ENCODE measurements around the gene GLB1L3. TPM values are rescaled to one million over a fixed set of nuclear protein-coding genes. Genes with fewer than 3 reads are reported as not detected.
A peak's percentile ranks its signal among the peaks of the same experiment; 100 is the strongest.

The GLB1L3 gene
- polyA plus RNA-seq, 1 donor (not counting 4 experiments of a cell fraction or from before 2014, with no cell fraction given), result 3.0 TPM

DNA sequence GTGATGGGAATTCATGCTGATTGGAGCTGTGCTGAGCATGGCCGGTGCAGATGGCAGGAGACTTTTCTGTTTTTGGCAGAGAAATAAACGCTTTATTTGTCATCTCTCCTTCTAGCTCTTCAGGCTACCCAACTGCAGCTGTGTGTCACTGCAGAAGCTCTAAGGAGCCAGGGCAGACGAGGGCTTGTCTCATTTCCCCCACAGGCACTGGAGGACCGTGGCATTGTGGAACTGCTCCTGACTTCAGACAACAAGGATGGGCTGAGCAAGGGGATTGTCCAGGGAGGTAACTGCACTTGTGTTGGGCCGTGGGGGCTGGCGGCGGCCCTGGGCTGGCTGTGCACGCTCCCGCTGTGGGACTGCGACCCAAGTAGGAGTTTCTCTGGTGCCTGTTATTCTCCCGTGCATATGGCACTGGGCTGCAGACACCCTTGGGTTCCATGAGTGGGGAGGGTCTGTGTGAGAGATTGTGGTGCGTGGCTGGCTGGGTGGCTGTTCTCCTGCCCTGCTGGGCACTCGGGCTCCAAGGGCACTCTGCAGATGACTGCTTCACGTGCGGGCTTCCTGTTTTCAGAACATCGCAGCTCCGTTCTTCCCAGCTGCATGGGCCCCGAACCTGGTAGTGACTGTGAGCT, 82.8 kb downstream of the GLB1L3 start:
- Histone ChIP-seq H3K4me1 (ENCODE audit: control insufficient read depth, extremely low read depth, insufficient read depth, low read length) (no peaks in the 10 kb centered on the region), H3K79me2 (ENCODE audit: control insufficient read depth, insufficient read depth, low read length) (no peaks in the 10 kb centered on the region), H3K4me2 (ENCODE audit: control insufficient read depth, extremely low read depth, insufficient read depth, low read depth, low read length) (no peak overlapping the region), H3K9me3 (ENCODE audit: control insufficient read depth, low read depth, low read length) (no peaks in the 10 kb centered on the region), H2AFZ (ENCODE audit: control insufficient read depth, low read length) (no peak overlapping the region), H3K4me3 (ENCODE audit: control insufficient read depth in 2 of 3, extremely low read depth in 1 of 3, insufficient read depth in 2 of 3, low read depth in 1 of 3, low read length in 3 of 3) (no peak overlapping the region), H3K27me3 (ENCODE audit: control insufficient read depth, extremely low read depth, insufficient read depth, low read length) (no peaks in the 10 kb centered on the region), H4K20me1 (ENCODE audit: control insufficient read depth, extremely low read depth, insufficient read depth, low read length) (no peaks in the 10 kb centered on the region), H3K9ac (ENCODE audit: control insufficient read depth, extremely low read depth, insufficient read depth, low read length) (no peak overlapping the region), H3K9me1 (ENCODE audit: control insufficient read depth, extremely low read depth, insufficient read depth, low read length) (no peaks in the 10 kb centered on the region), H3K36me3 (ENCODE audit: control insufficient read depth in 2 of 2, extremely low read depth in 1 of 2, insufficient read depth in 2 of 2, low read length in 2 of 2) (no peaks in the 10 kb centered on the region), H3K27ac (ENCODE audit: control insufficient read depth, insufficient read depth, low read length) (no peak overlapping the region)
- no peak for TF ChIP-seq EZH2 (IDR thresholded peaks at IDR 0.05; ENCODE audit: low read length)
- TF ChIP-seq, protein P1, sequence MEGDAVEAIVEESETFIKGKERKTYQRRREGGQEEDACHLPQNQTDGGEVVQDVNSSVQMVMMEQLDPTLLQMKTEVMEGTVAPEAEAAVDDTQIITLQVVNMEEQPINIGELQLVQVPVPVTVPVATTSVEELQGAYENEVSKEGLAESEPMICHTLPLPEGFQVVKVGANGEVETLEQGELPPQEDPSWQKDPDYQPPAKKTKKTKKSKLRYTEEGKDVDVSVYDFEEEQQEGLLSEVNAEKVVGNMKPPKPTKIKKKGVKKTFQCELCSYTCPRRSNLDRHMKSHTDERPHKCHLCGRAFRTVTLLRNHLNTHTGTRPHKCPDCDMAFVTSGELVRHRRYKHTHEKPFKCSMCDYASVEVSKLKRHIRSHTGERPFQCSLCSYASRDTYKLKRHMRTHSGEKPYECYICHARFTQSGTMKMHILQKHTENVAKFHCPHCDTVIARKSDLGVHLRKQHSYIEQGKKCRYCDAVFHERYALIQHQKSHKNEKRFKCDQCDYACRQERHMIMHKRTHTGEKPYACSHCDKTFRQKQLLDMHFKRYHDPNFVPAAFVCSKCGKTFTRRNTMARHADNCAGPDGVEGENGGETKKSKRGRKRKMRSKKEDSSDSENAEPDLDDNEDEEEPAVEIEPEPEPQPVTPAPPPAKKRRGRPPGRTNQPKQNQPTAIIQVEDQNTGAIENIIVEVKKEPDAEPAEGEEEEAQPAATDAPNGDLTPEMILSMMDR (optimal IDR thresholded peaks at IDR 0.05 in 1 of 3, IDR thresholded peaks at IDR 0.05 in 1 of 3, conservative IDR thresholded peaks at IDR 0.05 in 1 of 3; ENCODE audit: extremely low read depth in 1 of 3, insufficient read depth in 2 of 3, low read length in 3 of 3), result no peak
- DNase-seq (ENCODE audit: low read depth, low spot score) (no peak), FAIRE-seq (no peak)
- dilution Hi-C loops (cut with MboI; ENCODE audit: extremely low pct_ligation_motif_present, low sequenced_read_pairs), result no loop called here

DNA sequence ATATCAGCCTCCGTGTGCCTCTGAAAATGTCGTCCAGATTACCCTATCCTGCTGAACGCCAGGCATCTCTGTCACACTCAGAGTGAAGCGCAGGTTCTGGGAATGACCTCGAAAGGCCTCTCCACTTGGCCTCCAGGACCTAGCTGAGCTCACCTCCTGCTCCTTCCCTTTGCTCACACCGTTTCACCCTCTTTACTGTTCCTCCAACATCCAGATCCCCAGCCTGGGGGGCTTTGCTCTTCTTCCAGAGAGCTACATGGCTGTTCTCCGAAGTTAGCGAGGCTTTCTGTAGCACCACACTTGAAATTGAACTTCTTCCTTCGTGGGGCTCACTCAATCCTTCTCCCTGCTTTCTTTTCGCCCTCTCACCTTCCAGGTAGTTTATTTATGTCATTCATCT, 83.5 kb downstream of the GLB1L3 start:
- Histone ChIP-seq H3K4me2 (ENCODE audit: control insufficient read depth, extremely low read depth, insufficient read depth, low read depth, low read length) (no peak overlapping the region), H3K79me2 (ENCODE audit: control insufficient read depth, insufficient read depth, low read length) (no peaks in the 10 kb centered on the region), H3K4me1 (ENCODE audit: control insufficient read depth, extremely low read depth, insufficient read depth, low read length) (no peaks in the 10 kb centered on the region), H2AFZ (ENCODE audit: control insufficient read depth, low read length) (peak overlapping the region; percentile 67), H3K9me1 (ENCODE audit: control insufficient read depth, extremely low read depth, insufficient read depth, low read length) (no peaks in the 10 kb centered on the region), H3K36me3 (ENCODE audit: control insufficient read depth in 2 of 2, extremely low read depth in 1 of 2, insufficient read depth in 2 of 2, low read length in 2 of 2) (no peaks in the 10 kb centered on the region), H3K27ac (ENCODE audit: control insufficient read depth, insufficient read depth, low read length) (no peak overlapping the region), H3K9ac (ENCODE audit: control insufficient read depth, extremely low read depth, insufficient read depth, low read length) (no peak overlapping the region), H3K9me3 (ENCODE audit: control insufficient read depth, low read depth, low read length) (no peaks in the 10 kb centered on the region), H3K27me3 (ENCODE audit: control insufficient read depth, extremely low read depth, insufficient read depth, low read length) (no peaks in the 10 kb centered on the region), H3K4me3 (ENCODE audit: control insufficient read depth in 2 of 3, extremely low read depth in 1 of 3, insufficient read depth in 2 of 3, low read depth in 1 of 3, low read length in 3 of 3) (no peak overlapping the region), H4K20me1 (ENCODE audit: control insufficient read depth, extremely low read depth, insufficient read depth, low read length) (no peaks in the 10 kb centered on the region)
- dilution Hi-C loops (cut with MboI; ENCODE audit: extremely low pct_ligation_motif_present, low sequenced_read_pairs), result no loop called here
- FAIRE-seq (no peak), DNase-seq (ENCODE audit: low read depth, low spot score) (no peak)
- TF ChIP-seq, protein P1 (optimal IDR thresholded peaks at IDR 0.05 in 1 of 3, IDR thresholded peaks at IDR 0.05 in 1 of 3, conservative IDR thresholded peaks at IDR 0.05 in 1 of 3; ENCODE audit: extremely low read depth in 1 of 3, insufficient read depth in 2 of 3, low read length in 3 of 3), result no peak
- TF ChIP-seq EZH2 (IDR thresholded peaks at IDR 0.05; ENCODE audit: low read length), result no peak

Measured in keratinocyte (primary cell).